Thyroid gland (tissue), 4 donors: Measurements from ENCODE around the gene DOHH.

Experiments
- POLR2A ChIP-seq, 2 donors: fragments of 450-650 bp; IDR thresholded peaks; one replicate each; pipeline ENCODE4 v1.6.1; 2017; ENCODE audit warnings: antibody characterized with exemption in 2 of 2, mild to moderate bottlenecking in 2 of 2, moderate library complexity in 1 of 2
- TF ChIP-seq, protein P1 (sequence below), 6 experiments: fragments of 200-600 bp in 3 of 6; fragments of 450-650 bp in 3 of 6; sonication (generic) in 3 of 6; IDR thresholded peaks; one replicate each; pipeline ENCODE4 v1.5.1; 2016 to 2019; ENCODE audit warnings: antibody characterized with exemption in 6 of 6, mild to moderate bottlenecking in 2 of 6, inconsistent platforms in 1 of 6, moderate library complexity in 1 of 6

DNA sequence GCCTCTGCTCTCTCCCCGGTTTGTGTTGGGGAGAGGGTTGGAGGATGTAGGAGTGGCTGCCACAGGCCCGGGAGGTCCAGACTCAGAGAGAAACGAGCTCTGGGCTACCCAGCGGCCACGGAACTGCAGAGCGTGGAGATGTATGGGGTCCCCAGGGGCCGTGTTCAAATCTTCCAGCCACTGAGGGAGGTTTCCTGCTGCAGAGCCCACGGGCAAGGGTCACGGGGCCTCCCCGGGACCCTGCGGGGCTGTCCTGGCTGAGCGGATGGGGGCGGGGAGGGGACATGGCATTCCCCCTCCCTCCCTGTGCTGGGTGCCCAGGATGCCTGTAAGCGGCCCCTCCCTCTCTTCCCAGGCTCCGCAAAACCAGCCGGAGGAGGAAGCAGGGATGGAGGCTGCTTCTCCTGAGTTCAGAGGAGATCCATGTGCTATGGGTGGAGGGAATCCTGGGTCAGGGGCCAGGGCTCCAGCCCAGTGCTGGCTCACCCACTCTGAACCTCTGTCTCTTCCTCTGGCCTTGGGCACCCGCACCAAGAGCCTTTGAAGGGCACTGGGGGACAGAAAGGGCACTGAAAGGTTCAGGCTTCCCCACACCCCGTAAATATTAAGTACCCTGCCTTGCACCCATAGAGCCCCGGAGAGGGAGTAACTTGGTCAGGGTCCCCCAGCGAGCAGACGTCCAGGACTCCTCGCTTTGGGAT, 42.8 kb downstream of the DOHH start:
- TF ChIP-seq, protein P1, sequence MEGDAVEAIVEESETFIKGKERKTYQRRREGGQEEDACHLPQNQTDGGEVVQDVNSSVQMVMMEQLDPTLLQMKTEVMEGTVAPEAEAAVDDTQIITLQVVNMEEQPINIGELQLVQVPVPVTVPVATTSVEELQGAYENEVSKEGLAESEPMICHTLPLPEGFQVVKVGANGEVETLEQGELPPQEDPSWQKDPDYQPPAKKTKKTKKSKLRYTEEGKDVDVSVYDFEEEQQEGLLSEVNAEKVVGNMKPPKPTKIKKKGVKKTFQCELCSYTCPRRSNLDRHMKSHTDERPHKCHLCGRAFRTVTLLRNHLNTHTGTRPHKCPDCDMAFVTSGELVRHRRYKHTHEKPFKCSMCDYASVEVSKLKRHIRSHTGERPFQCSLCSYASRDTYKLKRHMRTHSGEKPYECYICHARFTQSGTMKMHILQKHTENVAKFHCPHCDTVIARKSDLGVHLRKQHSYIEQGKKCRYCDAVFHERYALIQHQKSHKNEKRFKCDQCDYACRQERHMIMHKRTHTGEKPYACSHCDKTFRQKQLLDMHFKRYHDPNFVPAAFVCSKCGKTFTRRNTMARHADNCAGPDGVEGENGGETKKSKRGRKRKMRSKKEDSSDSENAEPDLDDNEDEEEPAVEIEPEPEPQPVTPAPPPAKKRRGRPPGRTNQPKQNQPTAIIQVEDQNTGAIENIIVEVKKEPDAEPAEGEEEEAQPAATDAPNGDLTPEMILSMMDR (IDR thresholded peaks at IDR 0.05): no peak
- TF ChIP-seq POLR2A (IDR thresholded peaks at IDR 0.05): no peak
